ENCODE data around the gene GOLPH3. TPM values are rescaled to one million over a fixed set of nuclear protein-coding genes. Genes with fewer than 3 reads are reported as not detected.

The GOLPH3 gene
- total and polyA plus RNA-seq, 11 donors, result 20.3 to 73.4 (median 44.0) TPM

DNA sequence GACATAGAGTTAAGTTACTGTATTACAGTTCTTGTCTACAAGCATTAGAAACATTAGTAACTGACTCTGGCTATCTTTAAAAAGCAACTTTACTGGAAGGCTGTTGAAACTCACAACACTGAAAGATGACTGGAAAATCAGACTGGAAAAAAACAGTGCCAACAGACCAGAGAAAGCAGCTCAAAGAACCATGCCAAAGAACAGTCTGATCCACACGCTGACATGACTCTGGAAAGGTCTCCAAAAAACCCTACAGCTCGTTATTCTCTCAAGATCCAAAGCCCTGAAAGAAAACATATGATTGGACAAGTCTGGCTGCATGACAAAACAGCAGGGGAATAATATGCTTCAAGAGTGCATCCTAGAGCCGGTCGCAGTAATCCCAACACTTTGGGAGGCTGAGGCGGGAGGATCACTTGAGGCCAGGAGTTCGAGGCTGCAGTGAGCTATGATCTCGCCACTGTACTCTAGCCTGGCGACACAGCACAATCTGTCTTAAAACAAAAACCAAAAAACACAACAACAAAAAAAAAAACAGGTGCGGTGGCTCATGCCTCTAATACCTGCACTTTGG, 5.6 kb downstream of the GOLPH3 start:
- Histone ChIP-seq H3K9me3 (no peaks in the 10 kb centered on the region), H3K4me3 (no peak overlapping the region), H3K27me3 (no peaks in the 10 kb centered on the region), H3K36me3 (peaks cover 0 to 58% (median 52%) of the 10 kb centered on the region in 9 donors), H3K4me1 (peaks cover 8 to 87% (median 74%) of the 10 kb centered on the region in 12 donors), H3K27ac (peak overlapping the region in 10 of 12 donors; percentile 12 to 98 (median 37))
- intact Hi-C loops (cut with DNase I), result no loop called here
- 75 to 81% (median 79%) methylated on average over 9 of the region's 9 CpGs for WGBS, 4 donors
- TF ChIP-seq CTCF (IDR thresholded peaks at IDR 0.05) (no peak), POLR2A (IDR thresholded peaks at IDR 0.05) (no peak)
- DNase-seq, result no peak
- ATAC-seq, result peak; percentile 31 to 79 (median 67)

DNA sequence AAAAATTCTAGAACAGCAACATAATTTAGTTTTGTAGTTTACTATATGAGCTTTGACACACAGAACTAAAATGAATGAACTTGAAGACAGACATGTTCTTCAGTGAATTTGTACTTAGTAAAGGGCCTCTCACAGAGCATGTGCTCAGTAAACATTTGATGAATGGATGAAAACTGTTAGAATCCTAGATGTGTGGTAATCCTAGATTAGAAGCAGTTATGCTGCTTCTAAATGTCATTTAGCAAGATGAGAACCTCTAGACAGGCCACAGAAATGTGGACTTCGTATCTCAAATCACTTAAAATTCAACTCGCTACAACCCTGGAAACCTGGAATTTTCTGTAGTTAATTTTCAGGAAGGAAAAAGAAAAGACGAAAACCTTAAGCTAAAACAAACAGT, 8.5 kb downstream of the GOLPH3 start:
- DNase-seq, result no peak
- peak overlapping the region in 3 of 12 donors; percentile 16 to 98 (median 29) for H3K27ac ChIP-seq
- 42 to 68% (median 50%) methylated on average over 3 of the region's 3 CpGs for WGBS, 4 donors
- H3K36me3 ChIP-seq, result peaks cover 0 to 46% (median 41%) of the 10 kb centered on the region in 9 donors
- H3K27me3 ChIP-seq, result no peaks in the 10 kb centered on the region
- no peak for ATAC-seq
- intact Hi-C loops (cut with DNase I), result no loop called here
- no peaks in the 10 kb centered on the region for H3K9me3 ChIP-seq
- H3K4me1 ChIP-seq, result peaks cover 8 to 73% (median 62%) of the 10 kb centered on the region in 12 donors
- TF ChIP-seq POLR2A (IDR thresholded peaks at IDR 0.05) (no peak), CTCF (IDR thresholded peaks at IDR 0.05) (no peak)
- H3K4me3 ChIP-seq, result no peak overlapping the region

DNA sequence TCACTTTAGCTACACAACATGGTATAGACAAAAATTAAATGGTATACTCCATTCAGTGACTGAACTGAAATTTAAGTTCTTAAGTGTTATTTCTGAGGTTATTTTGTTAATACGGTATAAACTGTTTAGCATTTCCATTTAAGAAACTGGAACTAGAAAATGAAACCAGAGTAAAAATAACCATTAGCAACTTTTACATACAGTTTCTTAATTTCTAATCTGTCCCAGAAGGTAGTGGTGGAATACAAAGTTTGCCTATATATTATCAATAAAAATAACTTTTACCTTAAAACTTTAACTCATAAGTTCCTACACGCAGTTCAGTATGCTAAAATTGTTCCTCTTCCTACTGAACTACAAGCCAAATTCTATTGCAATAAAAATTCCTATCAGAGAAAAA, 10.3 kb downstream of the GOLPH3 start:
- ATAC-seq (no peak), DNase-seq (no peak)
- 51 to 64% (median 54%) methylated on average over 2 of the region's 2 CpGs for WGBS, 4 donors
- peaks cover 0 to 28% (median 23%) of the 10 kb centered on the region in 9 donors for H3K36me3 ChIP-seq
- no peak for TF ChIP-seq CTCF (IDR thresholded peaks at IDR 0.05)
- no peak for TF ChIP-seq POLR2A (IDR thresholded peaks at IDR 0.05)
- peak overlapping the region in 2 of 12 donors; percentile 47 to 98 for H3K27ac ChIP-seq
- H3K27me3 ChIP-seq, result no peaks in the 10 kb centered on the region
- H3K4me3 ChIP-seq, result no peak overlapping the region
- intact Hi-C loops (cut with DNase I), result no loop called here
- H3K4me1 ChIP-seq, result peaks cover 11 to 73% (median 61%) of the 10 kb centered on the region in 12 donors
- no peaks in the 10 kb centered on the region for H3K9me3 ChIP-seq

- intact Hi-C loops (cut with DNase I), result no loop called here
- Histone ChIP-seq H3K36me3 (peaks cover 0 to 20% (median 15%) of the 10 kb centered on the region in 9 donors), H3K27ac (peak overlapping the region in 1 of 12 donors; percentile 98), H3K9me3 (no peaks in the 10 kb centered on the region), H3K4me1 (peaks cover 12 to 73% (median 61%) of the 10 kb centered on the region in 12 donors), H3K4me3 (no peak overlapping the region), H3K27me3 (no peaks in the 10 kb centered on the region)
- DNase-seq (no peak), ATAC-seq (no peak)
- WGBS, 4 donors, result 94 to 98% (median 95%) methylated on average over 5 of the region's 5 CpGs
- TF ChIP-seq POLR2A (IDR thresholded peaks at IDR 0.05), result no peak
- TF ChIP-seq CTCF (IDR thresholded peaks at IDR 0.05), result no peak
Observed at GRCh38 chr5:32163053-32163452, 11.1 kb downstream of the GOLPH3 start.
